WTC11 (cell line): ENCODE measurements around the gene CDK16. TPM values are rescaled to one million over a fixed set of nuclear protein-coding genes. Genes with fewer than 3 reads are reported as not detected.

Experiments used
- ATAC-seq: fragments of 200-7000 bp; cut with Tn5 transposase; 2 replicates; pipeline ENCODE4 v1.10.0; 2021; ENCODE audit warnings: mild to moderate bottlenecking, moderate library complexity
- CTCF ChIA-PET: fragments of 300-600 bp; sonication (Branson Sonifier 250); formaldehyde crosslinking; loops from one replicate; lab custom pipeline; 2021; ENCODE audit warnings: antibody characterized with exemption; lab: Charles Lee
- POLR2A ChIA-PET: fragments of 350-600 bp; sonication (Branson Sonifier 250); formaldehyde crosslinking; loops from one replicate; lab custom pipeline; 2021; ENCODE audit warnings: antibody characterized with exemption; lab: Charles Lee
- DNase-seq: peaks from one replicate; pipeline ENCODE4 v3.0.0; 2021; ENCODE audit warnings: low spot score
- H3K27ac Mint-ChIP-seq: 2 replicates; pipeline ENCODE4 v1.8.0; 2021; ENCODE audit warnings: mixed read lengths
- H3K27me3 Mint-ChIP-seq: 2 replicates; pipeline ENCODE4 v1.8.0; 2021; ENCODE audit warnings: low read depth, mild to moderate bottlenecking, moderate library complexity, mixed read lengths
- H3K36me3 Mint-ChIP-seq: 2 replicates; pipeline ENCODE4 v1.8.0; 2021; ENCODE audit warnings: mixed read lengths
- H3K4me1 Mint-ChIP-seq: 2 replicates; pipeline ENCODE4 v1.8.0; 2022; ENCODE audit warnings: mixed read lengths
- H3K4me3 Mint-ChIP-seq: 2 replicates; pipeline ENCODE4 v1.8.0; 2021; ENCODE audit warnings: mild to moderate bottlenecking, moderate library complexity, mixed read lengths
- H3K9me3 Mint-ChIP-seq: 2 replicates; pipeline ENCODE4 v1.8.0; 2021; ENCODE audit warnings: mixed read lengths
- CBFB ChIP-seq: sonication (generic); formaldehyde crosslinking; IDR thresholded peaks from 2 replicates; pipeline ENCODE4 v1.8.1; 2022; ENCODE audit warnings: mild to moderate bottlenecking, low read depth, missing genetic modification reagents
- GABPB1 ChIP-seq: sonication (generic); formaldehyde crosslinking; IDR thresholded peaks from 2 replicates; pipeline ENCODE4 v1.8.1; 2023; ENCODE audit warnings: mild to moderate bottlenecking, missing genetic modification reagents
- MXD4 ChIP-seq: fragments of 250-450 bp; sonication (Bioruptor Pico); IDR thresholded peaks from 2 replicates; pipeline ENCODE4 v1.8.0; 2021; ENCODE audit warnings: mild to moderate bottlenecking, moderate library complexity, borderline replicate concordance
- NFE2L1 ChIP-seq: sonication (generic); formaldehyde crosslinking; IDR thresholded peaks from 2 replicates; pipeline ENCODE4 v1.8.1; 2023; ENCODE audit warnings: missing genetic modification reagents
- NFYB ChIP-seq: sonication (generic); formaldehyde crosslinking; conservative IDR thresholded peaks from 2 replicates; pipeline ENCODE4 v1.8.0; 2022; ENCODE audit warnings: low read depth, missing genetic modification reagents
- RORB ChIP-seq: fragments of 250-450 bp; sonication (Bioruptor Pico); IDR thresholded peaks from 2 replicates; pipeline ENCODE4 v1.9.0; 2021; ENCODE audit warnings: mild to moderate bottlenecking
- SMAD3 ChIP-seq: sonication (generic); formaldehyde crosslinking; IDR thresholded peaks from 2 replicates; pipeline ENCODE4 v1.8.0; 2022; ENCODE audit warnings: missing genetic modification reagents, mild to moderate bottlenecking, borderline replicate concordance
- SP1 ChIP-seq: sonication (generic); formaldehyde crosslinking; conservative IDR thresholded peaks from 2 replicates; pipeline ENCODE4 v1.8.1; 2022; ENCODE audit warnings: missing genetic modification reagents
- TCF7 ChIP-seq: sonication (generic); formaldehyde crosslinking; IDR thresholded peaks from 2 replicates; pipeline ENCODE4 v1.8.0; 2022; ENCODE audit warnings: mild to moderate bottlenecking, low read depth, missing genetic modification reagents, moderate library complexity
- ZBTB43 ChIP-seq: sonication (generic); formaldehyde crosslinking; IDR thresholded peaks from 2 replicates; pipeline ENCODE4 v1.8.1; 2023; ENCODE audit warnings: mild to moderate bottlenecking, missing genetic modification reagents
- ZNF416 ChIP-seq: fragments of 250-450 bp; sonication (Bioruptor Pico); IDR thresholded peaks from 2 replicates; pipeline ENCODE4 v1.9.0; 2021; ENCODE audit warnings: mild to moderate bottlenecking, inconsistent platforms
- total RNA-seq: library from RNA; stranded (reverse); gene quantifications from 3 replicates; pipeline ENCODE4 v1.2.3, GENCODE V29; 2021
- TF ChIP-seq, protein P1 (sequence below): sonication (generic); formaldehyde crosslinking; IDR thresholded peaks from 2 replicates; pipeline ENCODE4 v1.8.0; 2022; ENCODE audit warnings: mild to moderate bottlenecking, missing genetic modification reagents
- TF ChIP-seq, protein P2 (sequence below): sonication (generic); formaldehyde crosslinking; IDR thresholded peaks from 2 replicates; pipeline ENCODE4 v1.8.1; 2023; ENCODE audit warnings: mild to moderate bottlenecking, moderate library complexity, missing genetic modification reagents
- TF ChIP-seq, protein P3 (sequence below): fragments of 250-450 bp; sonication (Bioruptor Pico); IDR thresholded peaks from 2 replicates; pipeline ENCODE4 v1.8.0; 2021; ENCODE audit warnings: mild to moderate bottlenecking

The CDK16 gene
- total RNA-seq, 1 experiment from 2014 or later, result 130 TPM

- peak overlapping the region; percentile 90 for H3K4me3 Mint-ChIP-seq
- H3K4me1 Mint-ChIP-seq, result peaks cover 30% of the 10 kb centered on the region
- POLR2A ChIA-PET, result interaction anchor here (0.5 to 2.3 kb wide), 8 partner anchors 14 to 145 kb away, joined by 3 to 14 read pairs (median 4); partner anchors contain the start of gene USP11
- no peak for TF ChIP-seq CBFB (CRISPR knock-in tag)
- no peak for TF ChIP-seq TCF7
- no peak for TF ChIP-seq GABPB1 (CRISPR knock-in tag)
- 0 out of 2 replicates have a peak, but pooled peaks have one; percentile 11 for TF ChIP-seq ZNF416 (CRISPR knock-in tag)
- CTCF ChIA-PET, result interaction anchor here (0.9 to 1.5 kb wide), 6 partner anchors 17 to 306 kb away, joined by 3 to 18 read pairs (median 6); no protein-coding TSS in a partner anchor
- H3K27ac Mint-ChIP-seq, result peak overlapping the region; percentile 96
- peak; percentile 12 for ATAC-seq
- H3K27me3 Mint-ChIP-seq, result no peaks in the 10 kb centered on the region; the same call in 1 of the 2 replicates
- H3K9me3 Mint-ChIP-seq, result no peaks in the 10 kb centered on the region
- no peak for DNase-seq
- peaks cover 44% of the 10 kb centered on the region for H3K36me3 Mint-ChIP-seq
Observed at GRCh38 chrX:47217121-47217851, 1.2 kb upstream of the CDK16 start.

- peak overlapping the region; percentile 90 for H3K4me3 Mint-ChIP-seq
Observed at GRCh38 chrX:47217852-47218279, 615 bp upstream of the CDK16 start.

GRCh38 chrX:47218920-47219815 lies 687 bp downstream of the CDK16 start:
- ATAC-seq, result no peak
- peaks cover 30% of the 10 kb centered on the region for H3K4me1 Mint-ChIP-seq

More at GRCh38 chrX:47217852-47218279, 615 bp upstream of the CDK16 start:
- Mint-ChIP-seq H3K27ac (peak overlapping the region; percentile 99), H3K27me3 (no peaks in the 10 kb centered on the region; the same call in 1 of the 2 replicates), H3K9me3 (no peaks in the 10 kb centered on the region), H3K4me1 (peaks cover 30% of the 10 kb centered on the region), H3K36me3 (peaks cover 38% of the 10 kb centered on the region)
- ATAC-seq (peak; percentile 87), DNase-seq (peak; percentile 94)
- TF ChIP-seq NFYB (CRISPR knock-in tag), result 0 out of 2 replicates have a peak, but pooled peaks have one; percentile 41
- no peak for TF ChIP-seq RORB
- TF ChIP-seq, protein P1, sequence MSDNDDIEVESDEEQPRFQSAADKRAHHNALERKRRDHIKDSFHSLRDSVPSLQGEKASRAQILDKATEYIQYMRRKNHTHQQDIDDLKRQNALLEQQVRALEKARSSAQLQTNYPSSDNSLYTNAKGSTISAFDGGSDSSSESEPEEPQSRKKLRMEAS, result peak; percentile 60
- peak; percentile 50; the same call in 1 of the 2 replicates for TF ChIP-seq SP1 (CRISPR knock-in tag)
- ChIA-PET POLR2A (interaction anchor here (0.5 to 2.3 kb wide), 10 partner anchors 14 to 338 kb away, joined by 3 to 14 read pairs (median 3); partner anchors contain the start of gene USP11), CTCF (interaction anchor here (0.9 to 1.5 kb wide), 6 partner anchors 18 to 305 kb away, joined by 3 to 18 read pairs (median 6); no protein-coding TSS in a partner anchor)

More at GRCh38 chrX:47218920-47219815, 687 bp downstream of the CDK16 start:
- ChIA-PET POLR2A (interaction anchor here (1.0 to 2.3 kb wide), 3 partner anchors 14 to 28 kb away, joined by 3 to 14 read pairs (median 3); partner anchors contain the start of gene USP11), CTCF (interaction anchor here (1.5 kb wide), 1 partner anchor 166 kb away, joined by 18 read pairs; no protein-coding TSS in a partner anchor)
- Mint-ChIP-seq H3K27me3 (no peaks in the 10 kb centered on the region; the same call in 1 of the 2 replicates), H3K36me3 (peaks cover 36% of the 10 kb centered on the region), H3K4me3 (peak overlapping the region; percentile 82), H3K27ac (peak overlapping the region; percentile 76), H3K9me3 (no peaks in the 10 kb centered on the region)
- TF ChIP-seq MXD4 (CRISPR knock-in tag) (no peak), ZBTB43 (CRISPR knock-in tag) (no peak), NFE2L1 (no peak), SMAD3 (CRISPR knock-in tag) (no peak), GABPB1 (CRISPR knock-in tag) (no peak)
- TF ChIP-seq, protein P2, sequence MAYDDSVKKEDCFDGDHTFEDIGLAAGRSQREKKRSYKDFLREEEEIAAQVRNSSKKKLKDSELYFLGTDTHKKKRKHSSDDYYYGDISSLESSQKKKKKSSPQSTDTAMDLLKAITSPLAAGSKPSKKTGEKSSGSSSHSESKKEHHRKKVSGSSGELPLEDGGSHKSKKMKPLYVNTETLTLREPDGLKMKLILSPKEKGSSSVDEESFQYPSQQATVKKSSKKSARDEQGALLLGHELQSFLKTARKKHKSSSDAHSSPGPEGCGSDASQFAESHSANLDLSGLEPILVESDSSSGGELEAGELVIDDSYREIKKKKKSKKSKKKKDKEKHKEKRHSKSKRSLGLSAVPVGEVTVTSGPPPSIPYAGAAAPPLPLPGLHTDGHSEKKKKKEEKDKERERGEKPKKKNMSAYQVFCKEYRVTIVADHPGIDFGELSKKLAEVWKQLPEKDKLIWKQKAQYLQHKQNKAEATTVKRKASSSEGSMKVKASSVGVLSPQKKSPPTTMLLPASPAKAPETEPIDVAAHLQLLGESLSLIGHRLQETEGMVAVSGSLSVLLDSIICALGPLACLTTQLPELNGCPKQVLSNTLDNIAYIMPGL (CRISPR knock-in tag), result 0 out of 2 replicates have a peak, but pooled peaks have one; percentile 18
- TF ChIP-seq, protein P3, sequence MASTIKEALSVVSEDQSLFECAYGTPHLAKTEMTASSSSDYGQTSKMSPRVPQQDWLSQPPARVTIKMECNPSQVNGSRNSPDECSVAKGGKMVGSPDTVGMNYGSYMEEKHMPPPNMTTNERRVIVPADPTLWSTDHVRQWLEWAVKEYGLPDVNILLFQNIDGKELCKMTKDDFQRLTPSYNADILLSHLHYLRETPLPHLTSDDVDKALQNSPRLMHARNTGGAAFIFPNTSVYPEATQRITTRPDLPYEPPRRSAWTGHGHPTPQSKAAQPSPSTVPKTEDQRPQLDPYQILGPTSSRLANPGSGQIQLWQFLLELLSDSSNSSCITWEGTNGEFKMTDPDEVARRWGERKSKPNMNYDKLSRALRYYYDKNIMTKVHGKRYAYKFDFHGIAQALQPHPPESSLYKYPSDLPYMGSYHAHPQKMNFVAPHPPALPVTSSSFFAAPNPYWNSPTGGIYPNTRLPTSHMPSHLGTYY, result no peak
- DNase-seq, result peak; percentile 36
